ENCODE results near the gene HDDC2. TPM values are rescaled to one million over a fixed set of nuclear protein-coding genes. Genes with fewer than 3 reads are reported as not detected.

HDDC2 gene
- total and polyA plus RNA-seq, 9 of the 15 experiments (the other 6 are each of a cell fraction or from before 2014, with no cell fraction given) = 194 to 632 (median 294) TPM

DNA sequence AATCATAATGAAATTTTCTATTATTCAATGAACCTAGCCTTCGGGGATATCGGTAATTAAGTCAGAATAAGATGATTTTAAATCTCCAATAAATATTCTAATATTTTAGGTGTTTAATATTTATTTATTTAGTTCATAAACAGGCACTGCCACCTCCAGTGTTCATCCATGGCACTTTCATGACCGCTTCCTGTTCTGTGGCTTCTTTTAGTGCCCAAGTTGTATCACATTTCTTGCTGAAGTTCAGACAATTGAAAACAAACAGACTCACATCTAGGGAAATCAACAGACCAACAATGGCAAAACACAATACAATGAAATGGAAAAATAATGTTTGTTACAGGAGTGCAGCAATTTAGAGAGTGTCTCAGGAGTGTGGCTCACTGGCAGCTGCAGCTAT, 26.0 kb downstream of the HDDC2 start:
- peaks cover 92% of the 10 kb centered on the region for H3K36me3 ChIP-seq (ENCODE audit: control insufficient read depth, insufficient read depth, low read length)
- H3K9me3 ChIP-seq (replicated peaks; ENCODE audit: control insufficient read depth, insufficient read depth, low read depth, low read length) = no peaks in the 10 kb centered on the region
- H3K9me1 ChIP-seq (ENCODE audit: control insufficient read depth, insufficient read depth, low read length) = no peaks in the 10 kb centered on the region
- 0 out of 2 replicates have a peak, but pooled peaks cover 3% of the 10 kb centered on the region for H4K20me1 ChIP-seq (replicated peaks; ENCODE audit: control insufficient read depth, insufficient read depth, low read length)
- FAIRE-seq (no peak), ATAC-seq (no peak), DNase-seq (ENCODE audit: extremely low read depth in 1 of 4, low spot score in 3 of 4) (no peak)
- ChIA-PET POLR2A (interaction anchor here (0.6 to 1.1 kb wide), 2 partner anchors 12 to 23 kb away, joined by 3 to 4 read pairs; no protein-coding TSS in a partner anchor), CTCF (ENCODE audit: low intra/inter-chr PET ratio) (no interaction called here)
- no peak overlapping the region for H2AFZ ChIP-seq (ENCODE audit: low read depth, low read length)
- no TSS peak for BruUV-seq (replicated peaks)
- H3K27me3 ChIP-seq (ENCODE audit: control insufficient read depth in 2 of 2, insufficient read depth in 2 of 2, low read length in 2 of 2) = no peaks in the 10 kb centered on the region
- no peak overlapping the region for H3K9ac ChIP-seq (ENCODE audit: insufficient read depth in 1 of 2, low read depth in 2 of 2, low read length in 2 of 2)
- H3K4me1 ChIP-seq (replicated peaks in 1 of 2; ENCODE audit: control insufficient read depth in 2 of 2, insufficient read depth in 2 of 2, low read length in 2 of 2) = peaks cover 2 to 6% of the 10 kb centered on the region in 2 experiments; a peak in 3 of 5 replicates
- H3K4me2 ChIP-seq (ENCODE audit: insufficient read depth, low read length) = no peak overlapping the region
- peaks cover 26% of the 10 kb centered on the region for H3K79me2 ChIP-seq (ENCODE audit: control insufficient read depth, insufficient read depth, low read length)
- in situ Hi-C loops (cut with MboI) (no loop called here), intact Hi-C loops (cut with micrococcal nuclease) (no loop called here)
- TF ChIP-seq PURB (CRISPR knock-in tag; IDR thresholded peaks at IDR 0.05; ENCODE audit: low read depth) (no peak), FOXJ2 (tag; IDR thresholded peaks at IDR 0.05) (no peak), ZNF431 (CRISPR knock-in tag; IDR thresholded peaks at IDR 0.05) (no peak), RAD21 (CRISPR knock-in tag; conservative IDR thresholded peaks at IDR 0.05 in 1 of 2, IDR thresholded peaks at IDR 0.05 in 1 of 2) (no peak), ZBTB7A (IDR thresholded peaks at IDR 0.05; ENCODE audit: borderline replicate concordance, control insufficient read depth, low read depth, low read length) (no peak), RBBP5 (IDR thresholded peaks at IDR 0.05; ENCODE audit: borderline replicate concordance, insufficient read depth, low read length, poor library complexity, severe bottlenecking) (no peak), ESRRA (IDR thresholded peaks at IDR 0.05; ENCODE audit: borderline replicate concordance, low read depth) (no peak), TFAM (CRISPR knock-in tag; conservative IDR thresholded peaks at IDR 0.05) (no peak), POLR3G (IDR thresholded peaks at IDR 0.05; ENCODE audit: extremely low read depth, insufficient read length, insufficient replicate concordance) (no peak), PML (IDR thresholded peaks at IDR 0.05; ENCODE audit: low read length) (no peak)
- TF ChIP-seq, protein P1, sequence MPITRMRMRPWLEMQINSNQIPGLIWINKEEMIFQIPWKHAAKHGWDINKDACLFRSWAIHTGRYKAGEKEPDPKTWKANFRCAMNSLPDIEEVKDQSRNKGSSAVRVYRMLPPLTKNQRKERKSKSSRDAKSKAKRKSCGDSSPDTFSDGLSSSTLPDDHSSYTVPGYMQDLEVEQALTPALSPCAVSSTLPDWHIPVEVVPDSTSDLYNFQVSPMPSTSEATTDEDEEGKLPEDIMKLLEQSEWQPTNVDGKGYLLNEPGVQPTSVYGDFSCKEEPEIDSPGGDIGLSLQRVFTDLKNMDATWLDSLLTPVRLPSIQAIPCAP (CRISPR knock-in tag; IDR thresholded peaks at IDR 0.05; ENCODE audit: borderline replicate concordance) = no peak
- H3K27ac ChIP-seq (ENCODE audit: extremely low read depth, low read depth, low read length) = no peak overlapping the region
- no peak overlapping the region for H3K4me3 ChIP-seq
- 98% methylated on average over 3 of the region's 3 CpGs for WGBS (ENCODE audit: insufficient coverage, low coverage, missing lambda C conversion rate)
